Bronchial epithelial cell (primary cell): ENCODE measurements around the gene SEZ6L2. TPM values are rescaled to one million over a fixed set of nuclear protein-coding genes. Genes with fewer than 3 reads are reported as not detected.

Source experiments
- DNase-seq: peaks from one replicate; pipeline ENCODE4 v3.0.0-alpha.2; 2010; ENCODE audit warnings: low read depth
- FAIRE-seq: peaks from 2 replicates; lab custom pipeline; 2011; peaks lifted over from hg19 to GRCh38; lab: Jason Lieb, UNC
- H3K27me3 ChIP-seq: 2 replicates; pipeline ENCODE4 v1.5.1; 2011; ENCODE audit warnings: low read length; ENCODE audit not compliant: control insufficient read depth, insufficient read depth
- H3K36me3 ChIP-seq: 2 replicates; pipeline ENCODE4 v1.5.1; 2011; ENCODE audit warnings: low read length; ENCODE audit not compliant: control insufficient read depth, insufficient read depth
- H3K4me3 ChIP-seq: 2 replicates; pipeline ENCODE4 v1.5.1; 2011; ENCODE audit warnings: mild to moderate bottlenecking, low read depth, low read length, control low read depth
- CTCF ChIP-seq: IDR thresholded peaks from 2 replicates; pipeline ENCODE4 v1.5.1; 2011; ENCODE audit warnings: mild to moderate bottlenecking, moderate library complexity, low read length, control low read depth, inconsistent platforms; ENCODE audit not compliant: insufficient read depth, severe bottlenecking
- total RNA-seq: library from RNA; depleted of rRNA; stranded (reverse); fragments of >200 nt; gene quantifications from 2 replicates; pipeline ENCODE4 v1.2.1, GENCODE V29; 2014

SEZ6L2 gene
- total RNA-seq, 1 donor from 2014 or later: 2.9 TPM

DNA sequence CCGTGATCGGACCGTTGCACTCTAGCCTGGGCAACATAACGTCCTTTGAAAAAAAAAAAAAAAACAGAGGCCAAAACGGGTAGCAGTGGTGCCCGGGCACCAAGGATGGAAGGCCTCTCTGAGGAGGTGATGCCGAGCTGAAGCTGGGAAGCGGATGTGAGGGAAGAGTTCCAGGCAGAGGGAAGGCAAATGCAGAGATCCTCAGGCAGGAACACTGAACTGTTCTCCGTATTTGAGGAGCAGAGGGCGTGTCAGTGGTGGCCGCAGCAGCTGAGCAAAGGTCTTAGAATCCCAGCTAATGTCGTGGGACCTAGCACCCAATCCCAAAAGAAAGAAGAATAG is 27.3 kb upstream of the SEZ6L2 start:
- H3K27me3 ChIP-seq: no peaks in the 10 kb centered on the region
- DNase-seq: peak; percentile 18
- no peak for FAIRE-seq
- H3K4me3 ChIP-seq: peak overlapping the region; percentile 96
- TF ChIP-seq CTCF: no peak
- H3K36me3 ChIP-seq: peaks cover 4% of the 10 kb centered on the region

- Histone ChIP-seq H3K27me3 (no peaks in the 10 kb centered on the region), H3K36me3 (peaks cover 7% of the 10 kb centered on the region), H3K4me3 (peak within 1 kb of the TSS; percentile 96)
- FAIRE-seq (no peak), DNase-seq (peak; percentile 62)
- TF ChIP-seq CTCF: peak; percentile 1
Measured at GRCh38 chr16:29925781-29926710, 26.7 kb upstream of the SEZ6L2 start, which contains the start of gene KCTD13. Gene KCTD13 (minus strand): TSS chr16:29926226. CDS start chr16:29926033, 193 bp downstream.

DNA sequence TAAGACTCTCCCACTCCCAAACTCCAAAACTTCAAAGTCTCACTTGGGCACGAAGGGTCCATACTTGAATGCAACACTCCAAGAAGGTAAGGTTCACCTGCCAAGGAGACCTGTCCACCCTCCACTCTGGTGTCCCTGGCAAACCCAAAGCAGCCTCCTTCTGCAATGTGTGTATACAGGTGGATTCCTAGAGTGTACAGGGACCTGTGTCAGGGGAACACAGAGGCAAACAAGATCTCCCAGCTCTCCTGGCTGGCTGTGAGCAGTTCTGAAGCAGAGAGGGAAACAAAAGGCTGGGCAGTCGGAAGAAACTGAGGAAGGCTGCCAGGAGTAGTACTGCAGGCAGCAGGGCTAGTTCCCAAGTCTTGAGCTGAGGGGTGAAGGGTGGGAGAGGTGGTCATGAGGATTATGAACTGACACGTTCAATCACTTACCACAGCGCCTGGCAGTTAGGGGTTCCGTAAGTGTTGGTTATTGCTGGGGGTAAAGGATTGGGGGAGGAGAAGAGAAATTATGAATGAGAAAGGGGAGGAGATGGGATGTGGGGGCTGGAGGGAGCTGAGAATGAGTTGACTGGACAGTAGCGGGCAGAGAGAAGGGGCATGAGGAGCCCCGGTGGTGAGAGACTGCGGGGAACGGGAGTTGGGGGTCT is 25.9 kb upstream of the SEZ6L2 start:
- no peak for TF ChIP-seq CTCF
- H3K36me3 ChIP-seq: peaks cover 7% of the 10 kb centered on the region
- FAIRE-seq (no peak), DNase-seq (no peak)
- H3K27me3 ChIP-seq: no peaks in the 10 kb centered on the region
- peak overlapping the region; percentile 96 for H3K4me3 ChIP-seq

DNA sequence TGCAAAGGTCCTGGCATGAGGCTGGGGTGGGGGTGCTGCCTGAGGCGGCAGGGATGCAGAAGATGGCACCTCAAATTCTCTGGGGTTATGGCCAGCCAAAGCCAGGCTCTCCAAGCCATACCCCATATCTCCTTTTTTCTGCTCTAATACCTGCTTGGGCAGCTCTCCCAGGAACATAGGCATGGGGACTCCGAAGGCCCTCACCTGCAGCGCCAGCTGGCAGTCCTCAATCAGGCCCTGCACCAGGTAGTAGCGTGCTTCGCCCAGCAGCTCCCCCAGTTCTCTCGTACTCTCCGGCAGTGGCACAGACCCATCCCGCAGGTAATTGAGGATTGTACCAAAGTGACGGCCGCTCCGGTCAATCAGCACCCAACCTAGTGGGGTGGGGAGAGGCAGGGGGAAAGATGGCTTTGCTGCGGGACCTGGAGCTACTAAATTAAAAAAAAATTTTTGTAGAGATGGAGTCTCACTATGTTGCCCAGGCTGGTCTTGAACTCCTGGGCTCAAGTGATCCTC is 23.7 kb upstream of the SEZ6L2 start:
- Histone ChIP-seq H3K36me3 (peaks cover 7% of the 10 kb centered on the region), H3K27me3 (no peaks in the 10 kb centered on the region), H3K4me3 (no peak overlapping the region)
- DNase-seq: no peak
- no peak for TF ChIP-seq CTCF
- no peak for FAIRE-seq

- DNase-seq (no peak), FAIRE-seq (no peak)
- TF ChIP-seq CTCF: no peak
- Histone ChIP-seq H3K4me3 (no peak overlapping the region), H3K27me3 (no peaks in the 10 kb centered on the region), H3K36me3 (peaks cover 7% of the 10 kb centered on the region)
Measured at GRCh38 chr16:29922326-29922725, 23.0 kb upstream of the SEZ6L2 start.
